ENCODE data around the gene LYPD6B. TPM values are rescaled to one million over a fixed set of nuclear protein-coding genes. Genes with fewer than 3 reads are reported as not detected.
"Not testable (repeated sequence)": the region's sequence is repeated elsewhere in the genome, so short reads cannot be mapped to it uniquely, and the experiment has no call there.

The LYPD6B gene
- total RNA-seq, 1 experiment from 2014 or later, result 6.1 TPM

DNA sequence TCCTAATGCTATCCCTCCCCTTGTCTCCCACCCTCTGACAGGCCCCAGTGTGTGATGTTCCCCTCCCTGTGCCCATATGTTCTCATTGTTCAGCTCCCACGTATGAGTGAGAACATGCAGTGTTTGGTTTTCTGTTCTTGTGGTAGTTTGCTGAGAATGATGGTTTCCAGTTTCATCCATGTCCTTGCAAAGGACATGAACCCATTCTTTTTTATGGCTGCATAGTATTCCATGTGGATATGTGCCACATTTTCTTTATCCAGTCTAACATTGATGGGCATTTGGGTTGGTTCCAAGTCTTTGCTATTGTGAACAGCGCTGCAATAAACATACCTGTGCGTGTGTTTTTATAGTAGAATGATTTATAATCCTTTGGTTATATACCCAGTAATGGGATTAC lies 212.9 kb downstream of the LYPD6B start:
- H3K27ac ChIP-seq (ENCODE audit: low read depth, low read length); BruUV-seq (replicated peaks); intact Hi-C loops (cut with micrococcal nuclease); H3K9ac ChIP-seq (ENCODE audit: low read length); ATAC-seq; H2AFZ ChIP-seq (ENCODE audit: low read depth, low read length, poor library complexity, severe bottlenecking); H3K4me3 ChIP-seq (replicated peaks in 1 of 2; ENCODE audit: low read depth in 1 of 2, low read length in 2 of 2); H3K9me3 ChIP-seq (ENCODE audit: control insufficient read depth in 1 of 2, insufficient read depth in 1 of 2, low read depth in 1 of 2, low read length in 2 of 2); H3K36me3 ChIP-seq (ENCODE audit: control insufficient read depth in 1 of 2, insufficient read depth in 2 of 2, low read length in 2 of 2); POLR2A ChIA-PET; RAD21 ChIA-PET (ENCODE audit: low non-redundant PET in 1 of 2, low total read pairs in 2 of 2, uncharacterized antibody in 2 of 2, unreplicated experiment in 2 of 2); DNase-seq (ENCODE audit: low read depth, low spot score); H3K4me1 ChIP-seq (ENCODE audit: control insufficient read depth in 1 of 2, insufficient read depth in 2 of 2, low read length in 2 of 2); H3K79me2 ChIP-seq (ENCODE audit: insufficient read depth, low read length); CTCF ChIA-PET; H3K27me3 ChIP-seq (ENCODE audit: insufficient read depth, low read length); H3K9me2 ChIP-seq (ENCODE audit: insufficient read depth); H3K4me2 ChIP-seq (ENCODE audit: low read length); H4K20me1 ChIP-seq (ENCODE audit: insufficient read depth): not testable (repeated sequence)

DNA sequence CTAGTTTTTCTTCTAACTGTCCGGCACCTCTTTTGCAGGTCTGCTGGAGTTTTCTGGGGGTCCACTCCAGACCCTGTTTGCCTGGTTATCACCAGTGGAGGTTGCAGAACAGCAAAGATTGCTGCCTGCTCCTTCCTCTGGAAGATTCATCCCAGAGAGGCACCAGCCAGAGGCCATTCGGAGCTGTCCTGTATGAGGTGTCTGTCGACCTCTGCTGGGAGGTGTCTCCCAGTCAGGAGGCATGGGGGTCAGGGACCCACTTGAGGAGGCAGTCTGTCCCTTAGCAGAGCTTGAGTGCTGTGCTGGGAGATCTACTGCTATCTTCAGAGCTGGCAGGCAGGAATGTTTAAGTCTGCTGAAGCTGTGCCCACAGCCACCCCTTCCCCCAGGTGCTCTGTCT lies 218.4 kb downstream of the LYPD6B start:
- H3K36me3 ChIP-seq (ENCODE audit: control insufficient read depth in 1 of 2, insufficient read depth in 2 of 2, low read length in 2 of 2); H3K27ac ChIP-seq (ENCODE audit: low read depth, low read length); H3K4me2 ChIP-seq (ENCODE audit: low read length); H3K9me3 ChIP-seq (ENCODE audit: control insufficient read depth in 1 of 2, insufficient read depth in 1 of 2, low read depth in 1 of 2, low read length in 2 of 2); RAD21 ChIA-PET (ENCODE audit: low non-redundant PET in 1 of 2, low total read pairs in 2 of 2, uncharacterized antibody in 2 of 2, unreplicated experiment in 2 of 2); H3K9ac ChIP-seq (ENCODE audit: low read length); H3K4me3 ChIP-seq (replicated peaks in 1 of 2; ENCODE audit: low read depth in 1 of 2, low read length in 2 of 2); H3K27me3 ChIP-seq (ENCODE audit: insufficient read depth, low read length); H3K9me2 ChIP-seq (ENCODE audit: insufficient read depth); POLR2A ChIA-PET; BruUV-seq (replicated peaks); H3K4me1 ChIP-seq (ENCODE audit: control insufficient read depth in 1 of 2, insufficient read depth in 2 of 2, low read length in 2 of 2); intact Hi-C loops (cut with micrococcal nuclease); H4K20me1 ChIP-seq (ENCODE audit: insufficient read depth); ATAC-seq; CTCF ChIA-PET; H2AFZ ChIP-seq (ENCODE audit: low read depth, low read length, poor library complexity, severe bottlenecking); H3K79me2 ChIP-seq (ENCODE audit: insufficient read depth, low read length); DNase-seq (ENCODE audit: low read depth, low spot score): not testable (repeated sequence)
- 0 out of 2 replicates have a peak, but pooled peaks have one; percentile 5 for TF ChIP-seq RAD21 (IDR thresholded peaks at IDR 0.05; ENCODE audit: low read depth)

DNA sequence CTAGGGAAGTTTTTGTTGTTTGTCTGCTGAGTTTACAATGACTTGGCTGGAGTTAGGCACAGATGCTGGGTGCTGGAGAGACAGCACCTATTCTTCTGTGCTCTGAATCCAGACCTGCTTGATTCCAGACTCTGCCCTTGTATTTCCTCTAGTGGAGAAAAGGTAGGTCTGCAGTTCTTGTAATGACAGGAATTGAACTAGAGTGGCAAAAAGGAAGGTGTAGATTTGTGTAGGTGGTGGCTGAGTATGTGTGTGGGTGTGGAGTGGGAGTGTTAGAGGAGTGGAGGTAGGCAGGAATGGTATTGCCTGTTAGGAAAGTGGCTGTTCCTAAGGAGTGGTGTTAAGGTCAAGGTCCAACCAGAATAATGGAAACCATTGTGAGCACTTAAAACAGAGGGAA lies 220.0 kb downstream of the LYPD6B start:
- no TSS peak for BruUV-seq (replicated peaks)
- H3K27me3 ChIP-seq (ENCODE audit: insufficient read depth, low read length), result no peaks in the 10 kb centered on the region
- H3K4me3 ChIP-seq (replicated peaks in 1 of 2; ENCODE audit: low read depth in 1 of 2, low read length in 2 of 2), result no peak overlapping the region
- no peaks in the 10 kb centered on the region for H3K9me2 ChIP-seq (ENCODE audit: insufficient read depth)
- H3K4me2 ChIP-seq (ENCODE audit: low read length), result no peak overlapping the region
- CTCF ChIA-PET, result no interaction called here
- RAD21 ChIA-PET (ENCODE audit: low non-redundant PET in 1 of 2, low total read pairs in 2 of 2, uncharacterized antibody in 2 of 2, unreplicated experiment in 2 of 2), result no interaction called here
- TF ChIP-seq, protein P1, sequence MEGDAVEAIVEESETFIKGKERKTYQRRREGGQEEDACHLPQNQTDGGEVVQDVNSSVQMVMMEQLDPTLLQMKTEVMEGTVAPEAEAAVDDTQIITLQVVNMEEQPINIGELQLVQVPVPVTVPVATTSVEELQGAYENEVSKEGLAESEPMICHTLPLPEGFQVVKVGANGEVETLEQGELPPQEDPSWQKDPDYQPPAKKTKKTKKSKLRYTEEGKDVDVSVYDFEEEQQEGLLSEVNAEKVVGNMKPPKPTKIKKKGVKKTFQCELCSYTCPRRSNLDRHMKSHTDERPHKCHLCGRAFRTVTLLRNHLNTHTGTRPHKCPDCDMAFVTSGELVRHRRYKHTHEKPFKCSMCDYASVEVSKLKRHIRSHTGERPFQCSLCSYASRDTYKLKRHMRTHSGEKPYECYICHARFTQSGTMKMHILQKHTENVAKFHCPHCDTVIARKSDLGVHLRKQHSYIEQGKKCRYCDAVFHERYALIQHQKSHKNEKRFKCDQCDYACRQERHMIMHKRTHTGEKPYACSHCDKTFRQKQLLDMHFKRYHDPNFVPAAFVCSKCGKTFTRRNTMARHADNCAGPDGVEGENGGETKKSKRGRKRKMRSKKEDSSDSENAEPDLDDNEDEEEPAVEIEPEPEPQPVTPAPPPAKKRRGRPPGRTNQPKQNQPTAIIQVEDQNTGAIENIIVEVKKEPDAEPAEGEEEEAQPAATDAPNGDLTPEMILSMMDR (IDR thresholded peaks at IDR 0.05 in 2 of 3, conservative IDR thresholded peaks at IDR 0.05 in 1 of 3; ENCODE audit: borderline replicate concordance in 1 of 3, insufficient read depth in 1 of 3, low read depth in 2 of 3, low read length in 2 of 3), result 0 out of 6 replicates have a peak, but pooled peaks of 1 of the 3 experiments have one; percentile 15
- no peak for TF ChIP-seq JUND (IDR thresholded peaks at IDR 0.05)
- no peaks in the 10 kb centered on the region for H3K36me3 ChIP-seq (ENCODE audit: control insufficient read depth in 1 of 2, insufficient read depth in 2 of 2, low read length in 2 of 2)
- DNase-seq (ENCODE audit: low read depth, low spot score) (no peak), ATAC-seq (peak; percentile 65)
- no peak overlapping the region for H3K27ac ChIP-seq (ENCODE audit: low read depth, low read length)
- no peaks in the 10 kb centered on the region for H3K79me2 ChIP-seq (ENCODE audit: insufficient read depth, low read length)
- H3K9ac ChIP-seq (ENCODE audit: low read length), result no peak overlapping the region
- no peaks in the 10 kb centered on the region for H3K9me3 ChIP-seq (ENCODE audit: control insufficient read depth in 1 of 2, insufficient read depth in 1 of 2, low read depth in 1 of 2, low read length in 2 of 2)
- no peak overlapping the region for H2AFZ ChIP-seq (ENCODE audit: low read depth, low read length, poor library complexity, severe bottlenecking)
- no peaks in the 10 kb centered on the region for H4K20me1 ChIP-seq (ENCODE audit: insufficient read depth)
- intact Hi-C loops (cut with micrococcal nuclease), result no loop called here
- H3K4me1 ChIP-seq (ENCODE audit: control insufficient read depth in 1 of 2, insufficient read depth in 2 of 2, low read length in 2 of 2), result no peaks in the 10 kb centered on the region
- POLR2A ChIA-PET, result no interaction called here
